ENCODE data around the gene IFNA17.

DNA sequence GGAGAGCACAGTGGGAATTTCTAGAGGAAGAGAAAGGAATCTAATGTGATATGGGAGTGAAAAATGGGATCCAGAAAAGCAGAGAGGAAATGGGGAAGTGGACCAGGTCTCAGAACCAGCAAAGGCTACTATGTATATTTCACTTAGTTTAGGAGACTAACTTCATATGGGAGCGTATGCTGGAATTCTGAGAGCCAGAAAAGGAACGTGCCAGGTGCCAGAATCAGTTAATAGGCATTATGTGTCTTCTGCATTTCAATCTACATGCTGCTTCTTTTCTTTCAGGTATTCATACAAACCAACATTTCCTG lies 40.3 kb upstream of the IFNA17 start:
- no peak for TF ChIP-seq POLR2AphosphoS5 (IDR thresholded peaks at IDR 0.05)
- no peak for TF ChIP-seq EP300 (conservative IDR thresholded peaks at IDR 0.05; ENCODE audit: poor library complexity, severe bottlenecking)
- TF ChIP-seq, protein P1, sequence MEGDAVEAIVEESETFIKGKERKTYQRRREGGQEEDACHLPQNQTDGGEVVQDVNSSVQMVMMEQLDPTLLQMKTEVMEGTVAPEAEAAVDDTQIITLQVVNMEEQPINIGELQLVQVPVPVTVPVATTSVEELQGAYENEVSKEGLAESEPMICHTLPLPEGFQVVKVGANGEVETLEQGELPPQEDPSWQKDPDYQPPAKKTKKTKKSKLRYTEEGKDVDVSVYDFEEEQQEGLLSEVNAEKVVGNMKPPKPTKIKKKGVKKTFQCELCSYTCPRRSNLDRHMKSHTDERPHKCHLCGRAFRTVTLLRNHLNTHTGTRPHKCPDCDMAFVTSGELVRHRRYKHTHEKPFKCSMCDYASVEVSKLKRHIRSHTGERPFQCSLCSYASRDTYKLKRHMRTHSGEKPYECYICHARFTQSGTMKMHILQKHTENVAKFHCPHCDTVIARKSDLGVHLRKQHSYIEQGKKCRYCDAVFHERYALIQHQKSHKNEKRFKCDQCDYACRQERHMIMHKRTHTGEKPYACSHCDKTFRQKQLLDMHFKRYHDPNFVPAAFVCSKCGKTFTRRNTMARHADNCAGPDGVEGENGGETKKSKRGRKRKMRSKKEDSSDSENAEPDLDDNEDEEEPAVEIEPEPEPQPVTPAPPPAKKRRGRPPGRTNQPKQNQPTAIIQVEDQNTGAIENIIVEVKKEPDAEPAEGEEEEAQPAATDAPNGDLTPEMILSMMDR (IDR thresholded peaks at IDR 0.05; ENCODE audit: poor library complexity, severe bottlenecking), result no peak
- no peak for TF ChIP-seq RAD21 (conservative IDR thresholded peaks at IDR 0.05)
- TF ChIP-seq, protein P2, sequence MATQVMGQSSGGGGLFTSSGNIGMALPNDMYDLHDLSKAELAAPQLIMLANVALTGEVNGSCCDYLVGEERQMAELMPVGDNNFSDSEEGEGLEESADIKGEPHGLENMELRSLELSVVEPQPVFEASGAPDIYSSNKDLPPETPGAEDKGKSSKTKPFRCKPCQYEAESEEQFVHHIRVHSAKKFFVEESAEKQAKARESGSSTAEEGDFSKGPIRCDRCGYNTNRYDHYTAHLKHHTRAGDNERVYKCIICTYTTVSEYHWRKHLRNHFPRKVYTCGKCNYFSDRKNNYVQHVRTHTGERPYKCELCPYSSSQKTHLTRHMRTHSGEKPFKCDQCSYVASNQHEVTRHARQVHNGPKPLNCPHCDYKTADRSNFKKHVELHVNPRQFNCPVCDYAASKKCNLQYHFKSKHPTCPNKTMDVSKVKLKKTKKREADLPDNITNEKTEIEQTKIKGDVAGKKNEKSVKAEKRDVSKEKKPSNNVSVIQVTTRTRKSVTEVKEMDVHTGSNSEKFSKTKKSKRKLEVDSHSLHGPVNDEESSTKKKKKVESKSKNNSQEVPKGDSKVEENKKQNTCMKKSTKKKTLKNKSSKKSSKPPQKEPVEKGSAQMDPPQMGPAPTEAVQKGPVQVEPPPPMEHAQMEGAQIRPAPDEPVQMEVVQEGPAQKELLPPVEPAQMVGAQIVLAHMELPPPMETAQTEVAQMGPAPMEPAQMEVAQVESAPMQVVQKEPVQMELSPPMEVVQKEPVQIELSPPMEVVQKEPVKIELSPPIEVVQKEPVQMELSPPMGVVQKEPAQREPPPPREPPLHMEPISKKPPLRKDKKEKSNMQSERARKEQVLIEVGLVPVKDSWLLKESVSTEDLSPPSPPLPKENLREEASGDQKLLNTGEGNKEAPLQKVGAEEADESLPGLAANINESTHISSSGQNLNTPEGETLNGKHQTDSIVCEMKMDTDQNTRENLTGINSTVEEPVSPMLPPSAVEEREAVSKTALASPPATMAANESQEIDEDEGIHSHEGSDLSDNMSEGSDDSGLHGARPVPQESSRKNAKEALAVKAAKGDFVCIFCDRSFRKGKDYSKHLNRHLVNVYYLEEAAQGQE (IDR thresholded peaks at IDR 0.05; ENCODE audit: borderline replicate concordance), result no peak
- no peak for TF ChIP-seq SMC3 (conservative IDR thresholded peaks at IDR 0.05; ENCODE audit: poor library complexity)
- TF ChIP-seq TAF1 (IDR thresholded peaks at IDR 0.05; ENCODE audit: low read depth), result no peak
- TF ChIP-seq EZH2 (IDR thresholded peaks at IDR 0.05; ENCODE audit: borderline replicate concordance, insufficient read depth, low read length, poor library complexity, severe bottlenecking), result no peak
- TF ChIP-seq MXI1 (conservative IDR thresholded peaks at IDR 0.05; ENCODE audit: poor library complexity, severe bottlenecking), result no peak

Data from neural cell (in vitro differentiated cells).